Loucy (cell line): ENCODE data around the gene SHANK3.

ENCODE experiments used
- H2AFZ ChIP-seq: fragments of 200-600 bp; sonication (generic); 2 replicates; pipeline ENCODE4 v1.6.0; 2016; ENCODE audit warnings: antibody characterized with exemption, mild to moderate bottlenecking, low read length, moderate library complexity
- H3F3A ChIP-seq: fragments of 200-600 bp; 2 replicates; pipeline ENCODE4 v1.6.0; 2016; ENCODE audit warnings: antibody characterized with exemption, low read depth, mild to moderate bottlenecking
- H3K27me3 ChIP-seq: fragments of 200-600 bp; sonication (generic); 2 replicates; pipeline ENCODE4 v1.6.1; 2014; ENCODE audit warnings: low read length, mild to moderate bottlenecking; ENCODE audit not compliant: insufficient read depth, poor library complexity, severe bottlenecking
- H3K36me3 ChIP-seq: fragments of 200-600 bp; sonication (generic); 2 replicates; pipeline ENCODE4 v1.6.1; 2016; ENCODE audit warnings: low read length; ENCODE audit not compliant: insufficient read depth
- H3K4me1 ChIP-seq: fragments of 200-600 bp; sonication (generic); 2 replicates; pipeline ENCODE4 v1.5.1; 2014; ENCODE audit warnings: low read length, mild to moderate bottlenecking; ENCODE audit not compliant: insufficient read depth, poor library complexity, severe bottlenecking
- H3K4me2 ChIP-seq: fragments of 200-600 bp; sonication (generic); 2 replicates; pipeline ENCODE4 v1.6.0; 2014; ENCODE audit warnings: antibody characterized with exemption, low read length, low read depth, mild to moderate bottlenecking; ENCODE audit not compliant: poor library complexity, severe bottlenecking
- H3K4me3 ChIP-seq: fragments of 200-600 bp; sonication (generic); 2 replicates; pipeline ENCODE4 v1.5.1; 2014; ENCODE audit warnings: low read length, mild to moderate bottlenecking, mixed read lengths; ENCODE audit not compliant: poor library complexity, severe bottlenecking
- H3K79me2 ChIP-seq: fragments of 200-600 bp; sonication (generic); 2 replicates; pipeline ENCODE4 v1.6.1; 2014; ENCODE audit warnings: low read length; ENCODE audit not compliant: insufficient read depth
- H3K9ac ChIP-seq: fragments of 200-600 bp; sonication (generic); 2 replicates; pipeline ENCODE4 v1.6.0; 2014; ENCODE audit warnings: mild to moderate bottlenecking, low read depth, low read length, moderate library complexity; ENCODE audit not compliant: poor library complexity, severe bottlenecking
- H3K9me2 ChIP-seq: fragments of 200-600 bp; sonication (generic); replicated peaks from 2 replicates; pipeline ENCODE4 v1.6.1; 2016; ENCODE audit warnings: low read depth, low read length, mixed read lengths
- H3K9me3 ChIP-seq: fragments of 200-600 bp; sonication (generic); 2 replicates; pipeline ENCODE4 v1.6.1; 2014; ENCODE audit warnings: mild to moderate bottlenecking, antibody characterized with exemption, low read length, low read depth; ENCODE audit not compliant: insufficient read depth
- H4K20me1 ChIP-seq: fragments of 200-600 bp; sonication (generic); 2 replicates; pipeline ENCODE4 v1.6.0; 2014; ENCODE audit warnings: antibody characterized with exemption, low read length, mild to moderate bottlenecking; ENCODE audit not compliant: insufficient read depth, poor library complexity, severe bottlenecking
- EZH2phosphoT487 ChIP-seq: fragments of 200-600 bp; IDR thresholded peaks from 2 replicates; pipeline ENCODE4 v1.6.1; 2018; ENCODE audit warnings: antibody characterized with exemption, mild to moderate bottlenecking, moderate library complexity, borderline replicate concordance
- TF ChIP-seq, protein P1 (sequence below): fragments of 200-600 bp; sonication (generic); conservative IDR thresholded peaks from 2 replicates; pipeline ENCODE4 v1.5.1; 2014; ENCODE audit warnings: mild to moderate bottlenecking, antibody characterized with exemption, low read length

The SHANK3 gene

DNA sequence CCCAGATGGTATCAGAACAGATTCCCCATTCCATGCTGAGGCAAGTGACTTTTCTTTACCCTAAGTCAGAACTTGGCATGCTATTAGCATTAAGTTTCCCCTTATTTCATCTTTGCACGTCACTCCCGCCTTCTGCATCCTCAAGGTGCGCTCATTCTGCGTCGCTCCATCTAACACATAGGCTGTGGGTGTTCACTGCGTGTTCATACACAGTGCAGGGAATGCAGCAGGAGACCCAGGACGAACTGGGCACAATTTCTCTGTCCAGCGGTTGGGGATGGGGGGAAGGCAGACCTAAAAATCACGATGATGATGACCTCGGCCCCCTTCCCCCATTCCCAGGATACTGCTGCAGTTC, 45.7 kb downstream of the SHANK3 start:
- peaks cover 10% of the 10 kb centered on the region; the same call in 1 of the 2 replicates for H3K36me3 ChIP-seq
- no peaks in the 10 kb centered on the region for H3F3A ChIP-seq
- no peak overlapping the region for H3K4me3 ChIP-seq
- no peak overlapping the region for H2AFZ ChIP-seq
- no peaks in the 10 kb centered on the region for H3K79me2 ChIP-seq
- no peaks in the 10 kb centered on the region for H3K9me2 ChIP-seq
- TF ChIP-seq, protein P1, sequence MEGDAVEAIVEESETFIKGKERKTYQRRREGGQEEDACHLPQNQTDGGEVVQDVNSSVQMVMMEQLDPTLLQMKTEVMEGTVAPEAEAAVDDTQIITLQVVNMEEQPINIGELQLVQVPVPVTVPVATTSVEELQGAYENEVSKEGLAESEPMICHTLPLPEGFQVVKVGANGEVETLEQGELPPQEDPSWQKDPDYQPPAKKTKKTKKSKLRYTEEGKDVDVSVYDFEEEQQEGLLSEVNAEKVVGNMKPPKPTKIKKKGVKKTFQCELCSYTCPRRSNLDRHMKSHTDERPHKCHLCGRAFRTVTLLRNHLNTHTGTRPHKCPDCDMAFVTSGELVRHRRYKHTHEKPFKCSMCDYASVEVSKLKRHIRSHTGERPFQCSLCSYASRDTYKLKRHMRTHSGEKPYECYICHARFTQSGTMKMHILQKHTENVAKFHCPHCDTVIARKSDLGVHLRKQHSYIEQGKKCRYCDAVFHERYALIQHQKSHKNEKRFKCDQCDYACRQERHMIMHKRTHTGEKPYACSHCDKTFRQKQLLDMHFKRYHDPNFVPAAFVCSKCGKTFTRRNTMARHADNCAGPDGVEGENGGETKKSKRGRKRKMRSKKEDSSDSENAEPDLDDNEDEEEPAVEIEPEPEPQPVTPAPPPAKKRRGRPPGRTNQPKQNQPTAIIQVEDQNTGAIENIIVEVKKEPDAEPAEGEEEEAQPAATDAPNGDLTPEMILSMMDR, result no peak
- TF ChIP-seq EZH2phosphoT487, result no peak
- H3K9me3 ChIP-seq, result no peaks in the 10 kb centered on the region
- no peak overlapping the region for H3K9ac ChIP-seq
- no peaks in the 10 kb centered on the region for H3K4me1 ChIP-seq
- H3K27me3 ChIP-seq, result no peaks in the 10 kb centered on the region
- H3K4me2 ChIP-seq, result no peak overlapping the region
- no peaks in the 10 kb centered on the region for H4K20me1 ChIP-seq

DNA sequence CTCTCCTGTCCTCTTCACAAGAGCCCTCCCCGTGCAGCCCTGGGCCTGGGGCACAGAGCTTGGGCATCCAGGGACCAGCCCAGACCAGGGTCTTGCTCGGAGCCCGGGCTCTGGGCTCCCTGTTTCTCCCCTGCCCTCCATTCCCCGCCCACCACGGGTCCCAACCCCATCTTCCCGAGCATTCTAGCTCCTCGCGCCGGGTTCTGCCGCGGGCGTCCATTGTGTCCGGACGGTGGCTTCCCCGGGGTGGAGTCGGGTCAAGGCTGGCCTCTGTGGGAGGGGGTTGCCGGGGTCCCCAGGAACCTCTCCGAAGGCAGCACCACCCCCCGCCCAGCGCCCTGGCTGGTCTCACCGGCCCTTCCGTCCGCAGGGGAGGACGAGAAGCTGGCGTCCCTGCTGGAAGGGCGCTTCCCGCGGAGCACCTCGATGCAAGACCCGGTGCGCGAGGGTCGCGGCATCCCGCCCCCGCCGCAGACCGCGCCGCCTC, 47.2 kb downstream of the SHANK3 start:
- Histone ChIP-seq H3K27me3 (no peaks in the 10 kb centered on the region), H3K4me2 (no peak overlapping the region)

DNA sequence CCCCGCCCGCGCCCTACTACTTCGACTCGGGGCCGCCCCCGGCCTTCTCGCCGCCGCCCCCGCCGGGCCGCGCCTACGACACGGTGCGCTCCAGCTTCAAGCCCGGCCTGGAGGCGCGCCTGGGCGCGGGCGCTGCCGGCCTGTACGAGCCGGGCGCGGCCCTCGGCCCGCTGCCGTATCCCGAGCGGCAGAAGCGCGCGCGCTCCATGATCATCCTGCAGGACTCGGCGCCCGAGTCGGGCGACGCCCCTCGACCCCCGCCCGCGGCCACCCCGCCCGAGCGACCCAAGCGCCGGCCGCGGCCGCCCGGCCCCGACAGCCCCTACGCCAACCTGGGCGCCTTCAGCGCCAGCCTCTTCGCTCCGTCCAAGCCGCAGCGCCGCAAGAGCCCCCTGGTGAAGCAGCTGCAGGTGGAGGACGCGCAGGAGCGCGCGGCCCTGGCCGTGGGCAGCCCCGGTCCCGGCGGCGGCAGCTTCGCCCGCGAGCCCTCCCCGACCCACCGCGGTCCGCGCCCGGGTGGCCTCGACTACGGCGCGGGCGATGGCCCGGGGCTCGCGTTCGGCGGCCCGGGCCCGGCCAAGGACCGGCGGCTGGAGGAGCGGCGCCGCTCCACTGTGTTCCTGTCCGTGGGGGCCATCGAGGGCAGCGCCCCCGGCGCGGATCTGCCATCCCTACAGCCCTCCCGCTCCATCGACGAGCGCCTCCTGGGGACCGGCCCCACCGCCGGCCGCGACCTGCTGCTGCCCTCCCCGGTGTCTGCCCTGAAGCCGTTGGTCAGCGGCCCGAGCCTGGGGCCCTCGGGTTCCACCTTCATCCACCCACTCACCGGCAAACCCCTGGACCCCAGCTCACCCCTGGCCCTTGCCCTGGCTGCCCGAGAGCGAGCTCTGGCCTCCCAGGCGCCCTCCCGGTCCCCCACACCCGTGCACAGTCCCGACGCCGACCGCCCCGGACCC, 48.0 kb downstream of the SHANK3 start:
- Histone ChIP-seq H3F3A (no peaks in the 10 kb centered on the region), H4K20me1 (no peaks in the 10 kb centered on the region), H3K36me3 (peaks cover 10% of the 10 kb centered on the region; the same call in 1 of the 2 replicates), H3K79me2 (no peaks in the 10 kb centered on the region), H2AFZ (no peak overlapping the region), H3K9ac (no peak overlapping the region), H3K4me3 (no peak overlapping the region), H3K4me1 (no peaks in the 10 kb centered on the region), H3K9me2 (no peaks in the 10 kb centered on the region), H3K9me3 (no peaks in the 10 kb centered on the region), H3K27me3 (no peaks in the 10 kb centered on the region), H3K4me2 (no peak overlapping the region)
- no peak for TF ChIP-seq EZH2phosphoT487
- TF ChIP-seq, protein P1, result no peak

More for the DNA sequence above, 47.2 kb downstream of the SHANK3 start:
- no peaks in the 10 kb centered on the region for H4K20me1 ChIP-seq
- no peaks in the 10 kb centered on the region for H3K9me3 ChIP-seq
- no peaks in the 10 kb centered on the region for H3K79me2 ChIP-seq
- H3K9me2 ChIP-seq, result no peaks in the 10 kb centered on the region
- peaks cover 10% of the 10 kb centered on the region; the same call in 1 of the 2 replicates for H3K36me3 ChIP-seq
- no peak overlapping the region for H3K4me3 ChIP-seq
- H2AFZ ChIP-seq, result no peak overlapping the region
- no peaks in the 10 kb centered on the region for H3K4me1 ChIP-seq
- H3F3A ChIP-seq, result no peaks in the 10 kb centered on the region
- H3K9ac ChIP-seq, result no peak overlapping the region
- TF ChIP-seq, protein P1, result no peak
- no peak for TF ChIP-seq EZH2phosphoT487
